ENCODE measurements around the gene OTOL1.

- TF ChIP-seq CTCF (IDR thresholded peaks at IDR 0.05): no peak
- TF ChIP-seq NFYB (CRISPR knock-in tag; conservative IDR thresholded peaks at IDR 0.05; ENCODE audit: low read depth): no peak
- no peak for TF ChIP-seq PRDM15 (CRISPR knock-in tag; IDR thresholded peaks at IDR 0.05)
- TF ChIP-seq CDX4 (CRISPR knock-in tag; IDR thresholded peaks at IDR 0.05; ENCODE audit: borderline replicate concordance): no peak
- no peak for TF ChIP-seq NR3C1 (CRISPR knock-in tag; conservative IDR thresholded peaks at IDR 0.05; ENCODE audit: low read depth)
Observed at GRCh38 chr3:161474139-161474538, 22.5 kb upstream of the OTOL1 start.

Data from WTC11 (cell line).